Measurements from ENCODE around the gene TMEM30B.
"Not testable (repeated sequence)": the region's sequence is repeated elsewhere in the genome, so short reads cannot be mapped to it uniquely, and the experiment has no call there.

GRCh38 chr14:61320170-61320569 is 39.0 kb upstream of the TMEM30B start:
- TF ChIP-seq POLR2AphosphoS5 (IDR thresholded peaks at IDR 0.05; ENCODE audit: low read depth); CTCF (IDR thresholded peaks at IDR 0.05; ENCODE audit: insufficient read depth, low read length); REST (IDR thresholded peaks at IDR 0.05; ENCODE audit: insufficient replicate concordance, low read depth); GABPA (IDR thresholded peaks at IDR 0.05; ENCODE audit: low read depth): not testable (repeated sequence)
